Stromal cell of bone marrow (primary cell): ENCODE measurements around the gene LMO7.
"Not testable (repeated sequence)": the region's sequence is repeated elsewhere in the genome, so short reads cannot be mapped to it uniquely, and the experiment has no call there.

Experiments
- DNase-seq: peaks from one replicate; pipeline ENCODE4 v3.0.0-alpha.2; 2012; ENCODE audit warnings: low read depth

Gene LMO7

DNA sequence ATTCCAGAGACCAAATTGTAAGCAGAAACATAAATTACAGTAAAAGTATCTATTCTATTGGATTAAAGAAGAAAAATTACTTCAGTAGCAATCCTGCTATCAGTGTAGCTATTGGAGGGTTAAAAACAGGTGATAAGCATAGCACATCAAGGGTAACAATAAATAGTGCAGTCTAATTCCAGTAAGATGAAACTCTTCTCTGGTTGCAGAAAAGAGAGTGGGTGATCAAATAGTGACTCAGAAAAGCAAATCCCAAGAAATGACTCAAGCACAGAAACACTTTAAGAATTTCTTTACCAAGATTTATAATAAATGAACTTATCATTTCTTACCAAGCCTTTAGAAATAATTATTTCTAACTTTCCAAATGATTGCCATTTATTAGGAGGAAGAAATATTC lies 135.7 kb downstream of the LMO7 start:
- peak; percentile 60 for DNase-seq

DNA sequence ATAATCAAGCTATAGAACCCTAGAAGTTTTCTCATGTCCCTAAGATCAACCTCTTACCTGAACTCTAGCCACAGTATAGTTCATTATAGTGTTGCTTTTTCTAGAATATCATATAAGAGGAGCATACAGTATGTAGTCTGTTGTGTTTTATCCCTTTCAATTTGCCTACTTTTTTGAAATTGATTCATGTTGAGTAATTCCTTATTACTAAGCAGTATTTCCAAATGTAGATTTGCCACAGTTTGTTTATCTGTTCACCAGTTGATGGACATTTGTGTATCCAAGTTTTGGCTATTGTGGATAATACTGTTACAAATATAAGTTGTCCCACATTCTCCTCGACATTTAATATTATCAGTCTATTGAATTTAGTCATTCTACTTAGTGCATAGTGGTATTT lies 138.0 kb downstream of the LMO7 start:
- DNase-seq: no peak

DNA sequence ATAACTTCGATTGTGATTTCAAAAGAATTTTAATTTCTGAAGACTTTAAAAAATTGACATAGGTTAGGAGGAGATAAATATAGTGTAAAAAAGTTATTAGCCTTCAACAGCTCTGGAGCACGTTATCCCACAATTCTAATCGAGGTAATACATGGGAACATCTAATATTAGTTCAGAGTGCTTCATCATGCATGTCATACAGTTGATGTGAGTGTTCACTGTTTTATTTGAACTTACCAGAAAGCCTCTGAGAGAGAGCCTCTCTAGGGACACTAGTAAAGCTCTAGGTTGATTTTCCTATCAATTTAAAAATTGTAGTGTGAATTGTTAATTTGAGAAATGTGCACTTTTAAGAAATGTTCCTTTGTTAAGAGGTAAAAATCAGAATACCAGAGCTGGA lies 140.4 kb downstream of the LMO7 start:
- DNase-seq: no peak

DNA sequence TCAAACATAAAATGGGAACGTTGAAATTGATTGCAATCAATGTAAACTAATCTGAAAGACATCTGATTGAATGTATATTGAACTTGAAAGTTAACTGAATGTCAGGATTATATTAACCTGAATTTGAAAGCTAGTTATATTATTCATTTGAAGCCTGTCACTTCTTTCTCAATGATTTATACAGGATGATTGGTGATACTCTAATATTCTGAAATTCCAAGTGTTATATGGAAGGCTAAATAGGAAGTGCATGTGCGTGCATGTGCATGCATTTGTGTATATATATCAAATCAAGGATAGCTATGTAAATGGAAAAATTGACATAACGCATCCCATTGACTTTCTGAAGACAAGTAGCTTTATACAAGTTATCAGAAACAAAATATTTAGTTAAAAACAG lies 143.3 kb downstream of the LMO7 start:
- DNase-seq: no peak

DNA sequence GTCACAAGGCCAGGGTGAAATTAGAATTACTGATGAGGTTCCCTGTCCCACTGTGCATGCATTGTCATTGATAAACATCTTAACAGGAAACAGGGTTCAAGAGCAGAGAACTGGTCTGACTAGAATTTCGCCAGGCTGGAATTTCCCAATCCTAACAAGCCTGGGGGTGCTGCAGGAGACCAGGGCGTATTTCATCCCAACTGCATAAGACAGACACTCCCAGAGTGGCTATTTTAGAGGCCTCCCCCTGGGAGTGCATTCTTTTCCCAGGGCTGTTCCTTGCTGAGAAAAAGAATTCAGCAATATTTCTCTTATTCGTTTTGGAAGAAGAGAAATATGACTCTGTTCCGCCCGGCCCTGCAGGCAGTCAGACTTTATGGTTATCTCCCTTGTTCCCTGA lies 144.0 kb downstream of the LMO7 start:
- not testable (repeated sequence) for DNase-seq

DNA sequence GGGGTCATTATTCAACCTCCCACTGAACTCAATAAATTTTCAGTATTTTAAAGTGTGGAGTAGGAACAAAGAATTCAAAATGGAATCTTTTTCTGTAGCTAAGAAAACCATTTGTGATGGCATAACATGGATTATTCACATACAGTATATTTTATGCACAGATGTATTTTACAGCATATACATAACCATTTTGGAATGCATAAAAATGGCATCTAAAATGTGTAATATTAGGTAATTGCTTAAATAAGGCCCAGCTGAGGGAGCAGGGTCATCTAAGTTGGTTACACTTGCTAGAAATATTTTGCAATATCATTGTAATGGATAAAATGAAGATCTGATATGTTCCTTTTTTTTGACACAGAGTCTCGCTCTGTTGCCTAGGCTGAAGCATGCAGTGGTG lies 146.9 kb downstream of the LMO7 start:
- DNase-seq: no peak

DNA sequence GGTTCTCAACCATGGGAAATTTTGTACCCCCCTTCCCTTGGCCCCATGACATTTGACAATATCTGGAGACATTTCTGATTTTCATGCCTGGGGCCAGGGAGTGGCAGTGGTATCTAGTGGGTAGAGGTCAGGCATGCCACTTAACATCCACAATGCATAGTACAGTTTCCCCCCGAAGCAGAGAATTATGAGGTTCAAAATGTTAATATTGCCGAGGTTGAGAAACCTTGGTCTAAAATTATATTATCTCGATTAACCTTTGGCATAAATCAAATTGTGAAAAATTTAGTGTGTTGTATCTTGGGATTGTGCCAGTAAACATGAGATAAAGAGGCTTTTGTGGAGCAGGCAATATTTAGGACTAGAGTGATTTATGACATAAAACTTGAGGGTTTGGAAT lies 147.9 kb downstream of the LMO7 start:
- DNase-seq: no peak

DNA sequence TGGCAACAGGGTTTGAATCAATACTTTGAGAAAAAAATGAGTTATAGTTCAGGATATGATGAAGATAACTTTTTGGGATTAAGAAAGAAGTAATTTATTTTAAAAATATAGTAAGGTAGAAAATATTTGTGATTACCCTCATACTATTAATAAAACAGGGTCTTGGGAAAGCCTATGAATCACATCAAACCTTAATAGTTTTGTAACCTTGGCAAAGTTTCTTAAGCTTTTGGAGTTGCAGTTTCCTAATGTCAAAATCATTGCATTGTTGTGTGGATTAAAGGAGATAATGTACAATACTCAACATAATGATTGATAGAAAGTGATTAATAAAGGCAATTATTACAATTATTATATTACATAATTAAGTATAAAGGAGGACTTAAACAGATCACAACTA lies 149.0 kb downstream of the LMO7 start:
- DNase-seq: no peak

DNA sequence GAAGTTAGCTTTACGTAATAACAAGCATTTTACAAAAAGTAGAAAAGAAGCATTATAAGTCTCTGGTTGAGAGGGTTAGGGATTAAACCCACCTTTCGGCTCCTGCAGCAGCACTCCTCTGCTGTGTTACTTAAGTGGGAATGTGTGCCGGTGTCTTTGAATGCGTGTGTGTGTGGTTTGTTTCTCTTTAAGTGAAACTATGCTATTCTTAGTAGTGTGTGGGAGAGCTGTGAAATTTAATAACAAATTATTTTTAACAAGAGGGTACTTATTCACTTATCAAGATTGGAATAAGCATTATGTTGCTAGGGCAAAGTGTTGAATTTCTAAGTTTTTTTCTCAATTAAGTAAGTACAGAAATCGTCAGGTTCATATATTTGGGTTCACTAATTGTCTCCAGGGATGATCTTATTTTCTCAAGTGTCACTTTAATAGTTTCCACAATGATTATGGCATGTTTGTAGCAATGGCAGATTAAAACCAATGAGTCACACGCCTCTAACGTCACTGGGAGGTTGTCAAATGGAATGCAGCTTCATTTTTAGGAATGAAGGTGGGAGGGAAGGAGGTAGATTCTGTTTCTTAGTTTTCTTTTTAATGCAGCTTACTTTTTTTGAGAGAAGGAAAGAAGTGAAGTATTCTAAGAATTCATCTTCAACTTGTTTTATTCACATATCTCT lies 151.3 kb downstream of the LMO7 start:
- DNase-seq: no peak

DNA sequence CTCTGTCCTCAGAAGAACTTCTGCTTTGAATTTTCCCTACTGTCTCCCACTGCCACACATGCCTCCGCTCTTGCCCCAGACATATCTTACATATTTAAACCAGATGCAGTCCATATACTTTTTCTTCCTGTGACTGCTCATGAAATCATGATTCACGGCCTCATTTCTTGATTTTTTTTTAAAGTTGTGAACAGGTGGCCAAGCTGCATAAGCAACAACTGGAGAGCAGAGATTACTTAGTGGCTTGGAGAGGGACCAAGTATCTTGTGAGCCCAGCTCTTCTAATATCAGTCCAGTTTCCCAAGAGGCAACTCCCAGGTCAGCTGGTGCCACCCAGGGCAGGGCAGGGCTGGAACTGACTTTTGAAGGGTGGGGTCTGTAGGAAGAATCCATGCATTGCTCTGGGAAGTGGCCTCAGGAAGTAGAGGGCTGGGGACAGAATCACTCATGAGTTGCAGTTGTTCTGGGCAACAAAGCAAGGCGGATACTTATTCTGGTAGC lies 152.4 kb downstream of the LMO7 start:
- DNase-seq: peak; percentile 38

DNA sequence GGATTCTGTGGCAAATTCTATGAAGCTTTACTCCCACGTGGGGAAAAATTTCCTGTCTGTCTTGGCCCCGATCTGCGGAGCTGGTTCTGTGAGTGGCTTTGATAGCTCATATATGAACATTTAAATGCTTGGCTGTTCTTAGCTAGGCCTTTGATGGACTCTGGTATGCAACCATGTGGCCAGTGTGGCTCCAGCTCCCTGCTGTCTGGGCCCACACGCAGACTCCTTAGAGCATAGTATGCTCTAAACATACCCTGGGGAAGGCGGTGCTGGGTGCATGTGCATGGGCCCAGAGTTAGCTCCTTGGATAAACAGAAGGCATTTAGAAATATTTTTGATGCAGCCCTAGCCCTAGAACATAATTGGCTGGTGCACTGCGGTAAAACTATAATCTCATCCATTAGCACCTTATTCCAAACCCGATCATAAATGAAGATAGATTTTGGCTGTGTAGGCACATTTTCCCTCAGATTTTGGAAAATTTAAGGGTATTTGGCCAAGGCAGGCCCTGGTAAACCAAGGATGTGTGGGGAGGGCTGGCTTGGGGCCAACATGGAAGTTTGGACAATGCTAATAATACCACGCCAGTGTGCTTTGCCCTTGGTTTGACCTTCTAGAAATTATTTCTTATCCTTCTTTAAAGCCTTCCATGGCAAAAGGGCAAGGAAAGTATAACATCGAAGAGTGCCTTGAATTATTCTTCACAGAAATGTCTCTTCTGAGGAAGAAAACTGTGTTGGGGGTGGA lies 153.5 kb downstream of the LMO7 start:
- DNase-seq: no peak

DNA sequence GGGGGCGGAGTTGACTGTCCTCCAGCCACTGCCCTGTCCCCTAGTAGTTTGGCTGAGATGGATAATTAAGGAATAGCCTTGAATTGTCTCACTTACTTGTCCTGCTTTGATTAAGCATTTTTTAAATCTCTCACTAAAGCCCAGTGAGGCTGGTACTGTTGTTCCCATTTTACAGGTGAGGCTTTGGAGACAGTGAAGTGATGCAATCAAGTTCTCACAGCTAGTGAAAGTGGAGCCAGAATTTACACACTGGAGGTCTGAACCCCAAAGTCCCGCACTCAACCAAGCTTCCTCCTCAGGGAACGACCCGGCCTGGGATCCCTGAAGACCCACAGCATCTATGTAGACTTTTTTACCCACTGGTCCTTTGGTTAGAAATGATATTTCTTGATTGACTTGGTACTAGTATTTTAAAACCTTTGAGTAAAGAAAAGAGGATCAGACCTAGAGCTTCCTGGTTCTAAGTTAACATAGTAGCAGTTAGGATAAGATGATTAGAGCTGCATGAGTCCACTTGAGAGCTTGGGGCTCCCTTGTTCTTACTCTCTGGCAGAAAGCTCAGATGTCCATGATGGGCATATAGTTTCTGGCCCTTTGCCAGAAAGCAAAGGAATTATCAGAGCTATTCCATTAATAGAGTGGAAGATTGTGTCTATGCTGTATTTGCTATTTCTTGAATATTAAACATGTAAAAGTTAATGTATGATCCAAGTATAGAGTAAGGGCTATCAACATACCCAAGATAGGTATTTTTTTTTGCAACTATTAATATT lies 154.3 kb downstream of the LMO7 start:
- no peak for DNase-seq

DNA sequence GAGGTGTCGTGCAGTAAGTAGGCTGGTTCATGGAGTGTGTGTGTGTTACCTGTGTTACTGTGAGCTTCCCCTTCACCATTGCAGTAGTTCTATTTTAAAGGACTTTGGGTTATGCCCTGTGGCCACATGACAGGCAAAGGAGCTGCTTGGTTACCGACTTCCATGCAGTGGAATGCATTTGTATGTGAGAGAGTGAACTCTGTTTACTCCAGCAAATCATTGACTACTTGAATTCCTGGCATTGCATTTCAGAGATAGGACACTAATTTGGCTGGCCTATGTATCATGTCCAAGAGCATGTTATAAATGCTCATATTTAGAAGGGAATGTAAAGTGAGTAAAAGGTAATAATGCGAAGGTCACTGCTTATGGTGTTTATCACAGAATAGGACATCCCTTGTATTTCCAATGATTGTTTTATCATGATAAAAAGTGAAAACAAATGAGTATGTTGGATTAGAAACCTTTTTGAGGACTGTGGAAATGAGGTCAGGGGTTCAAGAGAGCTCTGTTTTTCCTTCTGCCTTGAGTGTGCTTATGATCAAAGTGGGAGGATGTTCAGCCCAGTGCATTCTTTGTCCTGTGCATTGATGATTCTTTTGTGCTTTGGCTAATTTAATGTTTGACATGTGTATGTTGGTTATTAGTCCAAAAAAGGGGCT lies 156.5 kb downstream of the LMO7 start:
- DNase-seq: no peak

DNA sequence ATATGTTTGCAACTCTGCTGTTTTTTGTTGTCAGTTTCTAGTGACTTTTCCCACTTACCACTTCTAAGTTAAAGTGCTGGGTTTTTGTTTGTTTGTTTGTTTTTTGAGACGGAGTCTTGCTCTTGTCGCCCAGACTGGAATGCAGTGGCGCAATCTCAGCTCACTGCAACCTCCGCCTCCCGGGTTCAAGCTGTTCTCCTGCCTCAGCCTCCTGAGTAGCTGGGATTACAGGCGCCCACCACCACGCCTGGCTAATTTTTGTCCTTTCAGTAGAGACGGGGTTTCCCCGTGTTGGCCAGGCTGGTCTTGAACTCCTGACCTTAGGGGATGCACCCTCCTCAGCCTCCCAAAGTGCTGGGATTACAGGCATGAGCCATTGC lies 157.0 kb downstream of the LMO7 start:
- not testable (repeated sequence) for DNase-seq

DNA sequence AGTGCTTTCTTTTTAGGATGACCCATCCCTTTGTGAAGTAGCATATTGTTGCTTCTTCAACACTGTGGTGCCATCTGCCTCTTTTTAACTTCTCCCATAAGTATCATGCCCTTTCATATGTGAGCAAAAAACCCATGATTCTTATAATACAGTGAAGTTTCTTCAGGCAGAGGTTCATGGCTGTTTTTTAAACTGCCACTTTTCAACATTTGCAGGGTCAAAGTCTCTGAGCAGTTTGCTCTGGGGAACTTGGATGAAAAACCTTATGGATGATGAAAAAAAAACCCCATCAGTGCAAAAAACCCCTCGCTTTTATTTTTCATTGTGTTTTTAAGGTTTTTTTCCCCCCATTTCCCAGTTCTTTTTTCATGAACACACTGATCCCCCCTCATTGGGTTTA lies 158.5 kb downstream of the LMO7 start:
- DNase-seq: no peak

DNA sequence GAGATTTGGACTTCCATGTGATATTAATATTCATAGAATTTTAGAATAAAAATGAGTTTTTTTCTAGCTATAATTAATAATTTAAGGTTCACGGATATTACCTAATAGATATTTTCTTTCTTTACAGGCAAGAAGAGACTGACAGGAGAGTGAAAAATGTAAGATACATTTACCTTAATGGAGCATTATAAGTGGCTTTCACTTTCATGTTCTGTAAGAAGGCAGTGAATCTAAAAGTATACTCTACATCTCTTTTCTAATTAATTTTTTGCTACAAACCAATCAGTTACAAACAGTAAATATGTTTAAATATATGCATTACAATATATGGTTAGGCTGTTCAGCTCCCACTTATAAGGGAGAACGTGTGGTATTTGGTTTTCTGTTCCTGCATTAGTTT lies 159.1 kb downstream of the LMO7 start:
- no peak for DNase-seq

DNA sequence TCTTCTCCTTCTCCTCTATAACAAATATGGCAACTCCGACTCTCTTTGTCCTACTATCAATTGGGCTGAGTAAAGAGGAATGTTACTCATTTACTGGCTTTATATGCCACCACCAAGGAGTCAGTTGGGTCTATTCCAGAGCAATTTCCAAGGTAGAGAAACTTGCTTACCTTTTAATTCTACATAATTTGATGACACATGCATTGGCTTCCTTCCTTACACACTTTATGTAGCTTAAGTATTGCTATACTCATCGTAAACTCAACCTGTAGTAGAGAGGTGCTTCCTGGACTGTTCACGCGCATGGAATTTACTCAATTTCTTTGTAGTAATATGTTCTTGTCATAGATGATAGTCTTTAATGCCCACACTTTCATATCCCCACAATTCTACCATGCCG lies 160.7 kb downstream of the LMO7 start:
- DNase-seq: no peak

DNA sequence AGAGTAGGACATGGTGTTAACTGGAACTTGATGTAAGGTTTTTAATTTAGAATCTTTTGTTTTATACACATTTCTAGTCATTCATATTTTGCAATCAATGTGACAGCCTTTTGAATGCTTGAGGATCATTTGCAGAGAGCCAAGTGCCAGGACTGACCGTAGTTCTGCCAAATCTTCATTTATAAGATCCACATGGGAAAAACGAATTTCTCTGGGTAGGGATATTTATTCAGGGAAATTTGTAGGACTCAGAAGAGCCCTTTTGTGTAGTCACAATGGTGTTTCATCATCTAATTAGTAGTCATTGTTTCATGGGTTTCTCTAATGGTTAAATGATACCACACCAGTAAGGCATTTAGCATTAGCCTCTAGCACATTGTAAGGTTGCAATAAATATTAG lies 161.1 kb downstream of the LMO7 start:
- no peak for DNase-seq

DNA sequence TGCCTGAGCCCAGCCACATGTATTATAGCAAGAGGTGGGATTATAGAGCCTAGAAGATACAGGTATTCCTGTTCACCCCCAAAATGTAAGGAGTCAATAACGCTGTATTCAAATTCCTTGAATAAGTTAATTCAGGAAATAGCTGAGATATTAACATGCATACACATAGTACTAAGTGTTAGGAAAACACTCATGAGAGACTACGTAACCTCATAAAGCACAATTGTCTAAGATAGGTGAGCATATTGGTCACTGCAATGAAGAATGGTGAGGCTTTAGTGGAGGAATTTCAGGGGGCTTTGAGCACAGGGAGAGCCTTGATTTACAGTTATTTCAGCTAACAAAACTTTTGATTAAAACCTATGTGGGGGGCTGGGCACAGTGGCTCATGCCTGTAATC lies 161.6 kb downstream of the LMO7 start:
- no peak for DNase-seq

DNA sequence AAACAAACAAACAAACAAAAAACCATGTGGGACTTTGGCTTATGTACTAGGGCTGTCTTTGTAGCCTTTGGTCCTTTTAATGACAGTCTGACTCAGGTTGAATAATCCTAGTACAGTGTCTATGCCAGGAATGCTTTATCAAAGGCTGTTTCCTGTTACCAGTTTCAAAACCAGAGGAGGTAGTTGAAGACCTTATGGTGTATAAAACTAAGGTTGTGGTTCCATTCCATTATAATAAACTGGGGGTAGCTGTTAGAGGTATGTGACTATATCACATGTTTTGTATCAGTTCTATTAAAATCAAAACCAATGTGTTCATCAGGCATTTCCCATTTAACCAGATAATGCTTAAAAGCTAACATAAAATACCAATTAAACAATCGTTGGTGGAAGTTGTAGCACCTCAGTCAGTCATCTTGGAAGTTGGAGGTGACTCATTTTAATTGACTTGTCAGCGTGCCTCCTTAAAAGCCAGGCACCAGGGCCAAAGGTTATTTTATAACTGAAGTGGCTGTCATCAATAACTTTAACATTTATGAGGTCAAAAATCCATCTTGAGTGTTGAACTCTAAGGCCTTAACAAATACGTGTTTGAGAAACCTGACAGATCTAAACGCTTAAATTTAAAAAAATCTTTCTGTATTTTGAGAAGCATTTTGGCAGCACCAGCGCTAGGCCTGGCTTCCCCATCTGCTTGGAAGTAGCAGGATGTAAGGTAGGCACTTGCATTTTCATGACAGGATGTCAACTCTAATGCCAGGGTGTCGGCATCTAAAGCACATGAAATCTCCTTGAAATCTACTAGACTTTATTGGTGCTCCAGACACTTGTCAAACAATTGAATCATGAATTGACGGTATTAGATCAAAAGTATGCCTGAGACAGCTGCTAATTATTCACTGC lies 162.5 kb downstream of the LMO7 start:
- DNase-seq: no peak

DNA sequence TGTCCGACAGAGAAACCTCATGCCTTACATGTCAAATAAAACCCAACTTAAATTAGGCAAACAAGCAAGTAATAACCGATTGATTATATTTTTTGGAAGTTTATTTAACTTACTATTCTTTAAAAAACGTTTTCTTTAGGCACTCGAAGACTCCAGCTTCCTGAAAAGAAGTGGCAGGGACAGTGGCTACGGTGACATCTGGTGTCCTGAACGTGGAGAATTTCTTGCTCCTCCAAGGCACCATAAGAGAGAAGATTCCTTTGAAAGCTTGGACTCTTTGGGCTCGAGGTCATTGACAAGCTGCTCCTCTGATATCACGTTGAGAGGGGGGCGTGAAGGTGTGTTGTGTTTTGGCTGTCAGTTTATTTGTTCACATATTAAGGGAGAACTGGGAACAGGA lies 164.4 kb downstream of the LMO7 start:
- no peak for DNase-seq
